HEK293T (cell line): ENCODE data around the gene PTGDR.

Source experiments
- CTCF ChIA-PET: fragments of 350-600 bp; formaldehyde crosslinking; extraction: SDS; loops from one replicate; lab custom pipeline; 2021; ENCODE audit warnings: antibody characterized with exemption, inconsistent platforms; lab: Yijun Ruan, JAX
- POLR2A ChIA-PET: fragments of 350-600 bp; formaldehyde crosslinking; extraction: SDS; loops from one replicate; lab custom pipeline; 2020; ENCODE audit warnings: antibody characterized with exemption, inconsistent platforms; lab: Yijun Ruan, JAX
- DNase-seq: peaks from one replicate; pipeline ENCODE4 v3.0.0; 2012; ENCODE audit warnings: mixed read lengths; ENCODE audit errors: extremely low spot score
- ARNT ChIP-seq: fragments of 450-650 bp; IDR thresholded peaks from 2 replicates; pipeline ENCODE4 v1.6.1; 2017; ENCODE audit warnings: mild to moderate bottlenecking
- BHLHE40 ChIP-seq: fragments of 450-650 bp; IDR thresholded peaks from 2 replicates; pipeline ENCODE4 v1.6.1; 2016; ENCODE audit warnings: mild to moderate bottlenecking, moderate library complexity, borderline replicate concordance
- CTBP1 ChIP-seq: fragments of 450-650 bp; IDR thresholded peaks from 2 replicates; pipeline ENCODE4 v1.6.1; 2016; ENCODE audit warnings: borderline replicate concordance
- ELF4 ChIP-seq: fragments of 450-650 bp; IDR thresholded peaks from 2 replicates; pipeline ENCODE4 v1.6.1; 2017; ENCODE audit warnings: antibody characterized with exemption
- FOXA1 ChIP-seq: fragments of 450-650 bp; IDR thresholded peaks from 2 replicates; pipeline ENCODE4 v1.6.1; 2016; ENCODE audit warnings: mild to moderate bottlenecking
- FOXK2 ChIP-seq: fragments of 450-650 bp; IDR thresholded peaks from 2 replicates; pipeline ENCODE4 v1.6.1; 2016; ENCODE audit warnings: mild to moderate bottlenecking
- FOXM1 ChIP-seq: fragments of 450-650 bp; IDR thresholded peaks from 2 replicates; pipeline ENCODE4 v1.6.1; 2017; ENCODE audit warnings: mild to moderate bottlenecking, borderline replicate concordance
- HDGF ChIP-seq: fragments of 450-650 bp; IDR thresholded peaks from 2 replicates; pipeline ENCODE4 v1.6.1; 2017; ENCODE audit warnings: antibody characterized with exemption, borderline replicate concordance
- L3MBTL2 ChIP-seq: fragments of 450-650 bp; conservative IDR thresholded peaks from 2 replicates; pipeline ENCODE4 v1.6.1; 2016; ENCODE audit warnings: mild to moderate bottlenecking
- LEF1 ChIP-seq: fragments of 450-650 bp; IDR thresholded peaks from 2 replicates; pipeline ENCODE4 v1.6.1; 2017; ENCODE audit warnings: mild to moderate bottlenecking, borderline replicate concordance
- NFRKB ChIP-seq: fragments of 450-650 bp; IDR thresholded peaks from 2 replicates; pipeline ENCODE4 v1.6.1; 2016; ENCODE audit warnings: mild to moderate bottlenecking, moderate library complexity
- SP1 ChIP-seq: fragments of 450-650 bp; IDR thresholded peaks from 2 replicates; pipeline ENCODE4 v1.6.1; 2017
- SUZ12 ChIP-seq: fragments of 450-650 bp; IDR thresholded peaks from 2 replicates; pipeline ENCODE4 v1.6.1; 2016; ENCODE audit warnings: mild to moderate bottlenecking
- TARDBP ChIP-seq: fragments of 450-650 bp; IDR thresholded peaks from 2 replicates; pipeline ENCODE4 v1.6.1; 2016
- ZNF384 ChIP-seq: fragments of 450-650 bp; IDR thresholded peaks from 2 replicates; pipeline ENCODE4 v1.6.1; 2016
- TF ChIP-seq, protein P1 (sequence below): fragments of 450-650 bp; IDR thresholded peaks from 2 replicates; pipeline ENCODE4 v1.6.1; 2016

PTGDR gene

DNA sequence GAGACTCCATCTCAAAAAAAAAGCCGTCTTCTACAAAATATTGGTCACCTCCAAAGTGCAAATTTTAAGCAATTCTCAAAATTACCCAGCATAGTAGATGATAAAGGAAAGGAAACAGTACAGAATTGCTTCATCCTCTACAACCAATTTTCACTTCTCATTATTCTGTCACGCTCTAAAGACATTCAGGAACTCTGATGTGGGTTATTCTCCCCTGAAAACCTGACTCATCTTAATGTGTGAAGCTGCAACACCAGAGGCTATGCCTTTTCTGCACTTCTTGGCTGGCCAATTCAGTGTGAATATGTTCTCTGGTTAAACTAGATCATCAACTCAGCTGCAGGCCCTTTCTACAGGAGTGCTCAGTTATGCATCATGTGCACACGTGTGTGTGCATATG lies 57.6 kb downstream of the PTGDR start:
- ChIA-PET CTCF (no interaction called here), POLR2A (no interaction called here)
- TF ChIP-seq SP1 (no peak), NFRKB (no peak), SUZ12 (no peak), FOXK2 (no peak), FOXA1 (no peak), TARDBP (no peak), LEF1 (no peak), BHLHE40 (no peak), L3MBTL2 (no peak), FOXM1 (no peak), ARNT (no peak), HDGF (no peak), CTBP1 (no peak), ZNF384 (no peak), ELF4 (no peak)
- TF ChIP-seq, protein P1, sequence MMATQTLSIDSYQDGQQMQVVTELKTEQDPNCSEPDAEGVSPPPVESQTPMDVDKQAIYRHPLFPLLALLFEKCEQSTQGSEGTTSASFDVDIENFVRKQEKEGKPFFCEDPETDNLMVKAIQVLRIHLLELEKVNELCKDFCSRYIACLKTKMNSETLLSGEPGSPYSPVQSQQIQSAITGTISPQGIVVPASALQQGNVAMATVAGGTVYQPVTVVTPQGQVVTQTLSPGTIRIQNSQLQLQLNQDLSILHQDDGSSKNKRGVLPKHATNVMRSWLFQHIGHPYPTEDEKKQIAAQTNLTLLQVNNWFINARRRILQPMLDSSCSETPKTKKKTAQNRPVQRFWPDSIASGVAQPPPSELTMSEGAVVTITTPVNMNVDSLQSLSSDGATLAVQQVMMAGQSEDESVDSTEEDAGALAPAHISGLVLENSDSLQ, result no peak
- no peak for DNase-seq

DNA sequence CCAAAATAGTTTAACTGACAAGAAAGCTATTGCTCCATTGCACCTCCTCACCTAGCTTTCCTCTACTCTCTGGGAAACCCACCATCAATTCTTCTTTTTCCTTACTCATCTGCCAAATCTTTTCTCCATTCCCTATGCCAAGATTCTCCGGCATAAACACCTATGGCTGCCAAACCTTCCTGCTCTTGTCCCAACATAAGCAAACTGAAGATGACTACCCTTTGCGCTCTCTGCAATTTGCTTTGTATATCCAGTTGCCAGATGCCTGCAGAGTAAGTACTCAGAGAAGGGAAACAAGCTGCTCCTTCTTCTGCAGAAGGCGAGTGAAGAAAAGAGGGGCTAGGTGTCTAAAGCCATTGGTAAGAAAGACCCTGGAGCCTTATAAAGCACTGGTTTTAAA lies 58.1 kb downstream of the PTGDR start:
- TF ChIP-seq LEF1 (no peak), SUZ12 (no peak), FOXM1 (no peak), ARNT (no peak), HDGF (no peak), L3MBTL2 (no peak), SP1 (no peak), NFRKB (no peak), BHLHE40 (no peak), TARDBP (no peak), ELF4 (no peak), FOXK2 (no peak), CTBP1 (no peak), ZNF384 (no peak)
- TF ChIP-seq, protein P1, result no peak
- DNase-seq, result no peak
- CTCF ChIA-PET, result no interaction called here
- POLR2A ChIA-PET, result no interaction called here
